ENCODE data around the gene GVQW3.

The GVQW3 gene

DNA sequence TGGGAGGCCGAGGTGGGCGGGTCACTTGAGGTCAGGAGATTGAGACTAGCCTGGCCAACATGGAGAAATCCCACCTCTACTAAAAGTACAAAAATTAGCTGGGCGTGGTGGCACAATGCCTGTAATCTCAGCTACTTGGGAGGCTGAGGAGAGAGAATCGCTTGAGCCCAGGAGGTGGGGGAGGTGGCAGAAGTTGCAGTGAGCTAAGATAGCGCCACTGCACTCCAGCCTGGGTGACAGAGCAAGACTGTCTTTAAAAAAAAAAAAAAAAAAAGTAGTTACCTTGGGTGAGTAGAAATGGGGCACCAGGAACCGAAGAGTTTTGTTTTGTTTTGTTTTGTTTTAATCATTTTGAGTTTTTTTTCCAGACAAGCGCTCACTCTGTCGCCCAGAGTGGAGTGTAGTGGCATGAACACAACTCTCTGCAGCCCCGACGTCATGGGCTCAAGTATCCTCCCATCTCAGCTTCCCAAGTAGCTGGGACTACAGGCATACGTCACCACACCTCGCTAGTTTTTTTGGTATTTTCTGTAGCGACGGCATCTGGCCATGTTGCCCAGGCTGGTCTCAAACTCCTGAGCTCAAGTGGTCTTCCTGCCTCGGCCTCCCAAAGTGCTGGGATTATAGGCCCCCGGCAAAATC is 16.0 kb upstream of the GVQW3 start:
- no peak for DNase-seq (ENCODE audit: low read depth)
- H3K4me3 ChIP-seq (replicated peaks; ENCODE audit: low read depth, low read length) = no peak overlapping the region
- TF ChIP-seq CTCF (IDR thresholded peaks at IDR 0.05; ENCODE audit: low read length, missing control alignments) = no peak

DNA sequence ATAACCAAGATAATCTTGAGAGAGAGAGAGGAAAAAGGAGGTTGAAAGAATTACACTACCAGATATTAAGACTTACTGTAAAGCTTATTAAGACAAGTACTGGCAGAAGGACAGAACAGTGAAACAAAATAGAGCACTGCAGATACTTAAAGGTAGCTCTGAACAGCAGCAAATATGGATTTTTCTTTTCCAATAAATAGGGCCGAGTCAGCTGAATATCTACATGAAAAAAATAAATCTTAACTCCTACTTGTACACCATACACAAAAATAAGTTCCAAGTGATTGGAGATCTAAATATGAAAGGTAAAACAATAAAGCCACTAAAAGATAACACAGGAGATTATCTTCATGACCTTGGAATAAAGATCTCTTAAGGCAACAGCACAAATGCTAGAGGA is 12.6 kb upstream of the GVQW3 start:
- no peak for TF ChIP-seq CTCF (IDR thresholded peaks at IDR 0.05; ENCODE audit: low read length, missing control alignments)
- no peak overlapping the region for H3K4me3 ChIP-seq (replicated peaks; ENCODE audit: low read depth, low read length)
- no peak for DNase-seq (ENCODE audit: low read depth)

DNA sequence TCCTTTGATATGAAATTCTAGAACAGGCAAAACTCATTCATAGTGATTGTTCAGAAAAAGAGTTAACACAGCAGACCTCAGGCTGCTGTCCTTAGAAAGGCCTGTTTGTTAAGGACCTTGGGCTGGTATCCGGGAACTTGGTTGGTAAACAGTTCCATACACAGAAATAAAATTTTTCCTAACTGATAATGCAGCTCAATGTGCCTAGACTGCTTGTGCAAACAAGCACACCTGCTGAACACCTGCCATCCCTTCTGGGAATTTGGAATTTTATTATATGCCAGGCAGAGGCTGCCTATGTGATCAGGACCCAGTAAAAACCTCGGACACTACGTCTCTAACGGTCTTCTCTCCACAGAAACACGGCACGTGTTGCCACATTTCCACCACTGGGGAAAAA is 11.7 kb upstream of the GVQW3 start:
- no peak for DNase-seq (ENCODE audit: low read depth)
- no peak overlapping the region for H3K4me3 ChIP-seq (replicated peaks; ENCODE audit: low read depth, low read length)
- no peak for TF ChIP-seq CTCF (IDR thresholded peaks at IDR 0.05; ENCODE audit: low read length, missing control alignments)

GRCh38 chr11:76371170-76371569 is 10.0 kb upstream of the GVQW3 start:
- peak; percentile 77 for DNase-seq (ENCODE audit: low read depth)
- H3K4me3 ChIP-seq (replicated peaks; ENCODE audit: low read depth, low read length) = no peak overlapping the region
- TF ChIP-seq CTCF (IDR thresholded peaks at IDR 0.05; ENCODE audit: low read length, missing control alignments) = no peak

DNA sequence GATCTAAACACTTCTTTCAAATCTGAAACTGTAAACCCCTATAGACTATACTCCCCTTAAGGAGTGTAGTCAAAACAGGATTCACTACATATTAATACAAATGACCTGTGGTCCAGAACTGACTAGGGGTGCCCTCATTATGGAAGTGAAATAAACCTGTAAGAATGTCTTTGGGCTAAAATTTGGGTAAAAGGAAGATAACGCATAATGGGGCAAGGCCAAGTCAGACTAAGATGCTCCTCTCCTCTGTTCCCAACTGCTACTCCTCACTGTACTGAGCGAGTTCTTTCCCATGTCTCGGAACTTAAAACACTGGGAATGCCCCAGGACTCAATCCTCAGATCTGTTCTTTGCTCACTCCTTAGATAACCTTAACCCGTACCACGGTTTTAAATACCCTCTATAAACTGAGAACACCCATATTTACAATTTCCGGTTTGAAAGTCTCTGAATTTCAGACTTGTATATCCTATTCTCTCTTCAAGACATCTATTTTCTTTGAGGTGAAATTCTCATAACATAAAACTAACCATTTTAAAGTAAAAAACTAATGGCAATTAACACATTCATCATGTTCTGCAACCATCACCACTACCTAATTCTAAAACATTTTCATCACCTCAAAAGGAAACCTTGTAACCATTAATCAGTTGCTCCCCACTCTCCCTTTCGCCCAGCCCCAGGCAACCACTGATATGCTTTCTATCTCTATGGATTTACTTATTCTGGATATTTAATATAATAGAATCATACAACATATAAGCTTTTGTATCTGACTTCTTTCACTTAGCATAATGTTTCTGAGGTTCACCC is 4.2 kb upstream of the GVQW3 start:
- TF ChIP-seq CTCF (IDR thresholded peaks at IDR 0.05; ENCODE audit: low read length, missing control alignments) = no peak
- no peak overlapping the region for H3K4me3 ChIP-seq (replicated peaks; ENCODE audit: low read depth, low read length)

DNA sequence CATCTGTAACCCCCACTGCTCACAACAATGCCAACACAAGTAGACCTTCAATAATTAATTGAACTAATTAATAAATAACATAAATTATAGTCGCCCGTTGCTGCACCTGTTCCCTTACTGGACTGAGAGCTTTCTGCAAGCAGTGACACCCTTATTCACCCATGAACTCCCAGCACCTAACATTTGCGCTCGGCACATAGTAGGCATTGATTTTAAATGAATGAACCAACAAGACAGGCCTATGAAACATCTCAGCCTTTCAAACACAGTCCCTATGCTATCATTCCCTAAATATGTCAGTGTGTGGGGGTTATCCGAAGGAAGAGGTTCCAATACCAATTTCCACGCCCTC is 1.3 kb upstream of the GVQW3 start:
- no peak for DNase-seq (ENCODE audit: low read depth)
- peak overlapping the region; percentile 74 for H3K4me3 ChIP-seq (replicated peaks; ENCODE audit: low read depth, low read length)
- no peak for TF ChIP-seq CTCF (IDR thresholded peaks at IDR 0.05; ENCODE audit: low read length, missing control alignments)

More for the DNA sequence above, 4.2 kb upstream of the GVQW3 start:
- no peak for DNase-seq (ENCODE audit: low read depth)

Data from fibroblast of pulmonary artery (primary cell).